Measurements from ENCODE around the gene SCNN1G.
"Not testable (repeated sequence)": the region's sequence is repeated elsewhere in the genome, so short reads cannot be mapped to it uniquely, and the experiment has no call there.

Gene SCNN1G, protein sequence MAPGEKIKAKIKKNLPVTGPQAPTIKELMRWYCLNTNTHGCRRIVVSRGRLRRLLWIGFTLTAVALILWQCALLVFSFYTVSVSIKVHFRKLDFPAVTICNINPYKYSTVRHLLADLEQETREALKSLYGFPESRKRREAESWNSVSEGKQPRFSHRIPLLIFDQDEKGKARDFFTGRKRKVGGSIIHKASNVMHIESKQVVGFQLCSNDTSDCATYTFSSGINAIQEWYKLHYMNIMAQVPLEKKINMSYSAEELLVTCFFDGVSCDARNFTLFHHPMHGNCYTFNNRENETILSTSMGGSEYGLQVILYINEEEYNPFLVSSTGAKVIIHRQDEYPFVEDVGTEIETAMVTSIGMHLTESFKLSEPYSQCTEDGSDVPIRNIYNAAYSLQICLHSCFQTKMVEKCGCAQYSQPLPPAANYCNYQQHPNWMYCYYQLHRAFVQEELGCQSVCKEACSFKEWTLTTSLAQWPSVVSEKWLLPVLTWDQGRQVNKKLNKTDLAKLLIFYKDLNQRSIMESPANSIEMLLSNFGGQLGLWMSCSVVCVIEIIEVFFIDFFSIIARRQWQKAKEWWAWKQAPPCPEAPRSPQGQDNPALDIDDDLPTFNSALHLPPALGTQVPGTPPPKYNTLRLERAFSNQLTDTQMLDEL

DNA sequence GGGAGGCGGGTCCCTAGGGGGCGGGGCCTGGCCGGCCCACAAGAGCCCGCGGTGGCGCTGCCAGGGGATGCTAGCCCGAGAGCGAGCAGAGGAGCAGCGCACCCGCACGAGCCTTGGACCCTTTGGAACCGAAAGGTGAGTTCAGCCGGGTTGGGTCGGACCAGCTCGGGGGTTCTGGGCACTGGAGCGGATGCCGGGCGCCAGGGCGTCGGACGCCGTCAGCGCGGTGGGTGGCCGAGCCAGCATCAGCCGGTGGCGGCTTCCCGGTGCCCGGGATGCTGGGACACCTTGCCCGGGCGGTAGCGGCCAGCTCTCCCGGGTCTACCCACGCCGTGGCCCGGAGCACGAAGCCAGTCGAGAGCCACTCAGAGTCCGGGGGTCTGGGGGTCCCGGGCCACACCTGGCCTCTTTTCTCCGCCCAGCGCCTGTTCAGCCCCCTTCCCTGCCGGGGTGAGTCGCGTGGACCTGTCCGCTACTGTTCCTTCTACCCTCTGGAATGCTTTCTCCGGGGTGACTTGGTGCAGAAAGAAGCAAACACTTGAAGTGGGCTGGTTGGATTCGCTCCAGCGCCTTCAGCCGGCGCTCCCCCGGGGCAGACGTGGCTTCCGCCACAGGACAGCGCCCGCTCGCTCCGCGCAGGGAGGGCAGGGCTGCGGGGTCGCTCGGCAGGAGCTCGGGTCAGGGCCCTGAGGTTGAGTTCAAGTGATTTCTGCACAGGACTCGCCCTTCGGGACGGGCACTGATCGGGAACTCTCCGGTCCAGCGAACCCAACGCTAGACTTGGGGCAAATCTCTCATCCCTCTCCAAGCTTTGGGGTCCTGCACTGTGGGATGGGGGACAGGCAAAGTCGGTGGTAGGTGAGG lies at the start of gene SCNN1G:
Gene SCNN1G, plus strand, starts transcription at position 67 of the 864 bp plus-strand sequence. CDS start 3,527 bp downstream, outside the sequence.
- DNase-seq (ENCODE audit: low spot score): no peak

DNA sequence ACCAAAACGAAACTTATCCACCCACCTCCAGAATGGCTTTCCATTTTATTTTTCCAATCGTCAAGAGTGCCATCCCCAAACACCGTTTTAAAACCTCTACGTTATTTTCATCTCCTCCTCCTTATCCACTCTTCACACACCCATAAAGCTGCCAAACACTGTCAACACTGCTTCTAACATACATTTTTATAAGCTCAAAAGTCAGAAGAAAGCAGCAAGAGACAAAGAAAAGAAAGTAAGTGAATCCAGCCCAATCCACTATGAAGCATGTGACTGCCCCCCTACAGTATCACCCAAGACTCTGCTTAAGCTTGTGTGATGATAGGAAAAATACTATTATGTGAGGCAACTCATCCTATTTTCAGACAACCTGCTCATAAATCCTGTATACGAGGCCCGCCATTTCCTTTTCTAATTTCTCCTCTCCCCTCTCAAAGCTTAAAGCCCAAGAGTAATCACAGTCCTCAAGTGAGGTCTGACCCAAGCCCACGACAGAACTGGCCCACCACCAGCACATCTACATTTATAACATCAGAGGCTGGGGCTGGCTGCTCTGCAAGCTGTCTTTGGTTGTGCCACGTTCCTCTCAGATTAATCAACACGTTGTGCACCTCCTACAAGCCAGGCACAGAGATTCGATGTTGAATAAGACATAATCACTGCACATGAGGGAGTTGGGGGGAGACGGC lies 49.6 kb upstream of the SCNN1G start:
- no peak for DNase-seq (ENCODE audit: low spot score)

- DNase-seq (ENCODE audit: low spot score): no peak
These were observed 48.3 kb upstream of the SCNN1G start for GRCh38 chr16:23134274-23134673.

GRCh38 chr16:23137256-23137655 lies 45.3 kb upstream of the SCNN1G start:
- DNase-seq (ENCODE audit: low spot score): no peak

GRCh38 chr16:23137818-23138217 lies 44.7 kb upstream of the SCNN1G start:
- DNase-seq (ENCODE audit: low spot score): no peak

- DNase-seq (ENCODE audit: low spot score): no peak
These were observed 42.4 kb upstream of the SCNN1G start for GRCh38 chr16:23140107-23140506.

- DNase-seq (ENCODE audit: low spot score): no peak
These were observed 41.5 kb upstream of the SCNN1G start for GRCh38 chr16:23141033-23141432.

- no peak for DNase-seq (ENCODE audit: low spot score)
These were observed 41.0 kb upstream of the SCNN1G start for GRCh38 chr16:23141500-23141899.

- DNase-seq (ENCODE audit: low spot score): no peak
These were observed 40.4 kb upstream of the SCNN1G start for GRCh38 chr16:23141959-23142740.

GRCh38 chr16:23143391-23143790 lies 39.2 kb upstream of the SCNN1G start:
- DNase-seq (ENCODE audit: low spot score): no peak

GRCh38 chr16:23144393-23144792 lies 38.2 kb upstream of the SCNN1G start:
- DNase-seq (ENCODE audit: low spot score): not testable (repeated sequence)

GRCh38 chr16:23145186-23145585 lies 37.4 kb upstream of the SCNN1G start:
- no peak for DNase-seq (ENCODE audit: low spot score)

DNA sequence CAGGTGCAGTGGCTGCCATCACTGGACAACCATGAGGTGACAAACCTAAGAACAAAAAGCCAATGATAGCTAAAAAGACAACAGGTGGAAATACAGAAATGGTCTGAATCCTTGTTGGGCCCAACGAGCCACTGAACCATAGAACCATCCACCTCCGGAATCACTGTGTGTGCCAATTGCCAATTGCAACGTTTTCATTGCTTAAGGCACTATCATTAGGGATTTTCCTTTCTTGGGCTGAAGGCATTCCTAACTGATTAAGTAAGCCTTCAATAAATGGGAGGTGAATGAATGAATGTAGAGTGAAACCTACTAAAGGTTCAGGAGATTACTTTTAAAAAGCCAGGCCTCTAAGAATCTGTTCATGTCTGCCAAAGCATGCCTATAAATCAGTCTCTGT lies 36.9 kb upstream of the SCNN1G start:
- no peak for DNase-seq (ENCODE audit: low spot score)

- no peak for DNase-seq (ENCODE audit: low spot score)
These were observed 35.5 kb upstream of the SCNN1G start for GRCh38 chr16:23146877-23147601.

GRCh38 chr16:23147666-23148065 lies 34.9 kb upstream of the SCNN1G start:
- DNase-seq (ENCODE audit: low spot score): no peak

GRCh38 chr16:23148166-23148512 lies 34.4 kb upstream of the SCNN1G start:
- no peak for DNase-seq (ENCODE audit: low spot score)

DNA sequence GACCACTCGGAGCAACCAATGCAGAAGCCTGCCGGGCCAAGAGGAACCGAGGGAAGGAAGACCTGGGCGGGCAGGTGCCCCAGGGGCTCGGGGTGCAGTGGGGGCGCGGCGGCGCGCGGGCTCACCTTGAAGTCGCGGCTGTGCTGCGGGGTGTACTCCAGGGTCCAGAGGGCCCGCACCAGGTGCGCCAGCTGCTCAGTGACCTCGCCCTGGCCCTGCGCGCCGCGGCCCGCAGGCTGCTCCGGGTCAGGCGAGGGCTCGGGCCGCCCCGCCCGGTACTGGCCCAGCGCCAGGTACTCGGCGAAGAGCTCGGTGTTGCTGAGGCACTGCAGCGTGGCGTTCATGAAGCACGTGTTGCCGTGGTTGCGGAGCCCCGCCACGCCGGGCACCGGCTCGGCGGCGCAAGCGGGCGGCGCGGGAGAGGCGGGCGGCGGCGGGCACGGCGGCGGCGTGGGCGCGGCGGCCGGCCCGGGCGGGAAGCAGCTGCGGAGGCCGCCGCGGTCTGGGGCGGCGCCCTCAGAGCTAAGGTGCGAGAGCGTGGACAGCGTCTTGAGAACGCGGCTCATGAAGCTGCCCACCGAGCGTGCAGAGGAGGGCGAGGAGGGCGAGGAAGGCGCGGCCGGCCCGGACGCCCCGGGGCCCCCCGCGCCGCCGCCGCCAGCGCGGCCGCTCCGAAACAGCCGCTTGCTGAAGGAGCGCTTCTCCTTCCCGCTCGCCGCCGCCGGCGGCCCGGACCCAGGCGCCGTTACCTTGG lies 33.9 kb upstream of the SCNN1G start:
- no peak for DNase-seq (ENCODE audit: low spot score)

DNA sequence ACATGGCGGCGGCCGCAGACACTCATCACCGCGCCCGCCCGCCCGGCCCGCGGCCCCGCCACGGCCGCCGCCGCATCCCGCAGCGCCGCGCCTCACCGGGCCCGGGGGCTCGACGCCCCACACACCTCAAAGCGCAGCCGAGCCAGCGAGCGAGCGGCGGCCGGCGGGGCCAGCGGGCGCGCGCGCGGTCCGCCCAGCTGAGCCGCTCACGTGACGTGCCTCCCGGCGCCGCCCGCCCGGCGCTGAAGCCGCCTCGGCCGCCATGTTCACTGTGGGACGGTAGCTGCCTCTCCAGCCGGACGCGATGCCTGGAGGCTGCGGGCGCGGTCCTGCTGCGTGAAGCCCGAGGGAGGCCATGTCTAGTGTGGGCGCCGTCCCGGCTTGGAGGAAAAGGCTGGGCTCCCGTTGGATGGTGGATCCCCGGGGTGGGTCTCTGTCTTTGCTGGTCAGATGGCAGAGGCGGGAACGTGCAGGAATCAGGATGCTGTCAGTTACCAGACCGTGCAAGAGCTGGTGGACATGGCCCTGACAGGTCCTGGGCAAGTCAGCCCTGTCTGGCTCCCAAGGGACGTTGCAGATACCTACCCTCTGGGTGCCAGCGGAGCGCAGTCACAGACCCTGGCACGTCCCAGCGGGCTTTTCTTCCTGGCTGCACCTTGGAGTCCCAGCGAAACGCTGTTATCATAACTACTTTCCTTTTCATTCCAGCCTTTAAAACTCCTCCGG lies 33.1 kb upstream of the SCNN1G start, which contains the start of gene USP31:
Gene USP31, minus strand, starts transcription at position 186 of the 726 bp plus-strand sequence. Its CDS starts 182 bp downstream, at position 4.
- peak; percentile 93 for DNase-seq (ENCODE audit: low spot score)

DNA sequence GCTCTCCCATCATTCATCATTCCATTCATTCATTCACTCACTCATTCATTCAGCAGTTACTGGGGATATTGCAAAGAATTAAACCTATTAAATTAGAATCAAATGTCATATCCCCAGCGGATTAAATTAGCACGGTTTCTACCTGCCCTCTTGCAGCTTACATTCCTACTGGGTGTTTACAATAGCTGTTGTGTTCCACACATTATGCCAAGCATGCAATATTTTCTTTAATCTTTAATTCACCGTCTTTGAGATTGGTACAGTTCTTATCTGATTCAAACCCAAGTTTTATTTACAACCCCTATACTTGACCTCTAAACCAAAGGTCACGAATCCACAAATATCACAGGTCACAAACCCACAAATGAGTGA lies 32.6 kb upstream of the SCNN1G start:
- DNase-seq (ENCODE audit: low spot score): no peak

All from pons (tissue), 1 donor.